ENCODE data around the gene PDZRN4. TPM values are rescaled to one million over a fixed set of nuclear protein-coding genes. Genes with fewer than 3 reads are reported as not detected.
A peak's percentile ranks its signal among the peaks of the same experiment; 100 is the strongest.

Gene PDZRN4
- total and polyA plus RNA-seq, 2 experiments from 2014 or later, result 0.90 TPM; not detected in 1

DNA sequence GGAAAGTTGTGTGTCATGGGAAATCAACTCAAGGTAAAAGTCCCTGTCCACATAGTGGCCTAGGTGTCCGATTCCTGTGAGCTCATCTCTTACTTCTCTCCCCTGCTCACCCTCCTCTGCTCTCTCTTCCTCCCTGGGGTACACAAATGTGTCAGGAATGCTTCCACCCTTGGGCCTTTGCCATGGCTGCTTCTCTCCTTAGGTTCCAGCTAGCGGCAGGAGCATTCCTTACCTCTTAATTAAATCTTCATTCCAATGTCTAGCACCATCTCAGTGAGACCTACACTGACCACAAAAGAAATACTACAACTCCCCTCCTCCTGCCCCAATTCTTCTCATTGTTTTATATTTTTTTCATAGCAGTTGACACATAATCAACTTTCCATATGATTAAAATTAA lies 298.6 kb downstream of the PDZRN4 start:
- Histone ChIP-seq H3K4me3 (no peak overlapping the region), H3F3A (replicated peaks; ENCODE audit: low read depth) (no peaks in the 10 kb centered on the region), H3K36me3 (ENCODE audit: insufficient read depth) (no peaks in the 10 kb centered on the region), H2AFZ (peak overlapping the region; percentile 70; the same call in 1 of the 2 replicates), H3K4me2 (no peak overlapping the region), H3K4me1 (ENCODE audit: insufficient read depth) (no peaks in the 10 kb centered on the region), H3K9me2 (ENCODE audit: insufficient read depth) (no peaks in the 10 kb centered on the region), H3K27ac (ENCODE audit: low read depth) (no peak overlapping the region), H3K79me2 (replicated peaks; ENCODE audit: insufficient read depth) (no peaks in the 10 kb centered on the region), H3K27me3 (ENCODE audit: insufficient read depth) (no peaks in the 10 kb centered on the region), H4K20me1 (replicated peaks; ENCODE audit: insufficient read depth) (no peaks in the 10 kb centered on the region)
- TF ChIP-seq EZH2phosphoT487 (IDR thresholded peaks at IDR 0.05; ENCODE audit: unreplicated experiment), result no peak
- TF ChIP-seq ZNF331 (CRISPR knock-in tag; IDR thresholded peaks at IDR 0.05; ENCODE audit: low read depth), result no peak
- TF ChIP-seq JUNB (IDR thresholded peaks at IDR 0.05; ENCODE audit: unreplicated experiment), result no peak
- TF ChIP-seq STAT1 (IDR thresholded peaks at IDR 0.05; ENCODE audit: unreplicated experiment), result no peak
- no peak for TF ChIP-seq EZH2 (IDR thresholded peaks at IDR 0.05; ENCODE audit: low read depth, unreplicated experiment)
- no peak for TF ChIP-seq CREB1 (CRISPR knock-in tag; IDR thresholded peaks at IDR 0.05; ENCODE audit: low read depth)
- TF ChIP-seq, protein P1, sequence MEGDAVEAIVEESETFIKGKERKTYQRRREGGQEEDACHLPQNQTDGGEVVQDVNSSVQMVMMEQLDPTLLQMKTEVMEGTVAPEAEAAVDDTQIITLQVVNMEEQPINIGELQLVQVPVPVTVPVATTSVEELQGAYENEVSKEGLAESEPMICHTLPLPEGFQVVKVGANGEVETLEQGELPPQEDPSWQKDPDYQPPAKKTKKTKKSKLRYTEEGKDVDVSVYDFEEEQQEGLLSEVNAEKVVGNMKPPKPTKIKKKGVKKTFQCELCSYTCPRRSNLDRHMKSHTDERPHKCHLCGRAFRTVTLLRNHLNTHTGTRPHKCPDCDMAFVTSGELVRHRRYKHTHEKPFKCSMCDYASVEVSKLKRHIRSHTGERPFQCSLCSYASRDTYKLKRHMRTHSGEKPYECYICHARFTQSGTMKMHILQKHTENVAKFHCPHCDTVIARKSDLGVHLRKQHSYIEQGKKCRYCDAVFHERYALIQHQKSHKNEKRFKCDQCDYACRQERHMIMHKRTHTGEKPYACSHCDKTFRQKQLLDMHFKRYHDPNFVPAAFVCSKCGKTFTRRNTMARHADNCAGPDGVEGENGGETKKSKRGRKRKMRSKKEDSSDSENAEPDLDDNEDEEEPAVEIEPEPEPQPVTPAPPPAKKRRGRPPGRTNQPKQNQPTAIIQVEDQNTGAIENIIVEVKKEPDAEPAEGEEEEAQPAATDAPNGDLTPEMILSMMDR (conservative IDR thresholded peaks at IDR 0.05; ENCODE audit: low read depth in 2 of 2), result no peak
- TF ChIP-seq, protein P2, sequence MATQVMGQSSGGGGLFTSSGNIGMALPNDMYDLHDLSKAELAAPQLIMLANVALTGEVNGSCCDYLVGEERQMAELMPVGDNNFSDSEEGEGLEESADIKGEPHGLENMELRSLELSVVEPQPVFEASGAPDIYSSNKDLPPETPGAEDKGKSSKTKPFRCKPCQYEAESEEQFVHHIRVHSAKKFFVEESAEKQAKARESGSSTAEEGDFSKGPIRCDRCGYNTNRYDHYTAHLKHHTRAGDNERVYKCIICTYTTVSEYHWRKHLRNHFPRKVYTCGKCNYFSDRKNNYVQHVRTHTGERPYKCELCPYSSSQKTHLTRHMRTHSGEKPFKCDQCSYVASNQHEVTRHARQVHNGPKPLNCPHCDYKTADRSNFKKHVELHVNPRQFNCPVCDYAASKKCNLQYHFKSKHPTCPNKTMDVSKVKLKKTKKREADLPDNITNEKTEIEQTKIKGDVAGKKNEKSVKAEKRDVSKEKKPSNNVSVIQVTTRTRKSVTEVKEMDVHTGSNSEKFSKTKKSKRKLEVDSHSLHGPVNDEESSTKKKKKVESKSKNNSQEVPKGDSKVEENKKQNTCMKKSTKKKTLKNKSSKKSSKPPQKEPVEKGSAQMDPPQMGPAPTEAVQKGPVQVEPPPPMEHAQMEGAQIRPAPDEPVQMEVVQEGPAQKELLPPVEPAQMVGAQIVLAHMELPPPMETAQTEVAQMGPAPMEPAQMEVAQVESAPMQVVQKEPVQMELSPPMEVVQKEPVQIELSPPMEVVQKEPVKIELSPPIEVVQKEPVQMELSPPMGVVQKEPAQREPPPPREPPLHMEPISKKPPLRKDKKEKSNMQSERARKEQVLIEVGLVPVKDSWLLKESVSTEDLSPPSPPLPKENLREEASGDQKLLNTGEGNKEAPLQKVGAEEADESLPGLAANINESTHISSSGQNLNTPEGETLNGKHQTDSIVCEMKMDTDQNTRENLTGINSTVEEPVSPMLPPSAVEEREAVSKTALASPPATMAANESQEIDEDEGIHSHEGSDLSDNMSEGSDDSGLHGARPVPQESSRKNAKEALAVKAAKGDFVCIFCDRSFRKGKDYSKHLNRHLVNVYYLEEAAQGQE (IDR thresholded peaks at IDR 0.05; ENCODE audit: unreplicated experiment), result no peak
- no peak for TF ChIP-seq POLR2AphosphoS5 (IDR thresholded peaks at IDR 0.05; ENCODE audit: low read depth)
- TF ChIP-seq, protein P3, sequence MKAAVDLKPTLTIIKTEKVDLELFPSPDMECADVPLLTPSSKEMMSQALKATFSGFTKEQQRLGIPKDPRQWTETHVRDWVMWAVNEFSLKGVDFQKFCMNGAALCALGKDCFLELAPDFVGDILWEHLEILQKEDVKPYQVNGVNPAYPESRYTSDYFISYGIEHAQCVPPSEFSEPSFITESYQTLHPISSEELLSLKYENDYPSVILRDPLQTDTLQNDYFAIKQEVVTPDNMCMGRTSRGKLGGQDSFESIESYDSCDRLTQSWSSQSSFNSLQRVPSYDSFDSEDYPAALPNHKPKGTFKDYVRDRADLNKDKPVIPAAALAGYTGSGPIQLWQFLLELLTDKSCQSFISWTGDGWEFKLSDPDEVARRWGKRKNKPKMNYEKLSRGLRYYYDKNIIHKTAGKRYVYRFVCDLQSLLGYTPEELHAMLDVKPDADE (IDR thresholded peaks at IDR 0.05), result no peak
- no peak for TF ChIP-seq ZNF114 (CRISPR knock-in tag; IDR thresholded peaks at IDR 0.05)
- no peak for TF ChIP-seq NANOG (IDR thresholded peaks at IDR 0.05; ENCODE audit: borderline replicate concordance)
- Mint-ChIP-seq H3K4me3 (no peak overlapping the region), H3K9me3 (no peaks in the 10 kb centered on the region), H3K4me1 (no peaks in the 10 kb centered on the region), H3K27ac (no peak overlapping the region), H3K27me3 (ENCODE audit: insufficient read depth, low read depth, poor library complexity) (no peaks in the 10 kb centered on the region), H3K36me3 (ENCODE audit: low read depth) (no peaks in the 10 kb centered on the region)
- ATAC-seq (peak; percentile 35; the same call in 2 of the 3 replicates), DNase-seq (ENCODE audit: low spot score) (peak; percentile 24)
